H1 (cell line): ENCODE measurements around the gene DCLRE1B. TPM values are rescaled to one million over a fixed set of nuclear protein-coding genes. Genes with fewer than 3 reads are reported as not detected.

ENCODE experiments used
- CTCF ChIA-PET: fragments of 300-600 bp; sonication (Branson Sonifier 250); formaldehyde crosslinking; loops from one replicate; lab custom pipeline; 2021; ENCODE audit not compliant: partially characterized antibody; lab: Charles Lee
- POLR2A ChIA-PET: fragments of 300-600 bp; sonication (Branson Sonifier 250); formaldehyde crosslinking; loops from one replicate; lab custom pipeline; 2021; ENCODE audit warnings: inconsistent platforms; ENCODE audit not compliant: partially characterized antibody; lab: Charles Lee
- DNase-seq, 2 experiments: peaks; one replicate each; pipeline versions ENCODE4 v3.0.0 to v3.0.0-alpha.2; 2010 to 2022; ENCODE audit warnings: low spot score in 2 of 2, low read depth in 1 of 2, mixed read lengths in 1 of 2
- FAIRE-seq: peaks from 2 replicates; lab custom pipeline; 2011; peaks lifted over from hg19 to GRCh38; lab: Jason Lieb, UNC
- H2AFZ ChIP-seq: 2 replicates; pipeline ENCODE4 v1.8.1; 2012; ENCODE audit warnings: low read length, inconsistent platforms
- H2AK5ac ChIP-seq: 2 replicates; pipeline ENCODE4 v1.6.1; 2013; ENCODE audit warnings: low read depth, low read length
- H2BK120ac ChIP-seq: replicated peaks from 2 replicates; pipeline ENCODE3; 2013; ENCODE audit warnings: low read depth, low read length, inconsistent platforms
- H2BK12ac ChIP-seq: 2 replicates; pipeline ENCODE4 v1.6.1; 2013; ENCODE audit warnings: low read depth, low read length
- H2BK15ac ChIP-seq: 2 replicates; pipeline ENCODE4 v1.6.1; 2013; ENCODE audit warnings: low read length
- H2BK20ac ChIP-seq: 2 replicates; pipeline ENCODE4 v1.6.1; 2013; ENCODE audit warnings: low read length
- H2BK5ac ChIP-seq: 2 replicates; pipeline ENCODE4 v1.6.1; 2013; ENCODE audit warnings: low read depth, low read length
- H3K14ac ChIP-seq: 2 replicates; pipeline ENCODE4 v1.6.1; 2013; ENCODE audit warnings: inconsistent platforms; ENCODE audit not compliant: insufficient read length
- H3K18ac ChIP-seq: 2 replicates; pipeline ENCODE4 v1.6.1; 2013; ENCODE audit warnings: low read length; ENCODE audit errors: extremely low read depth
- H3K23ac ChIP-seq: 2 replicates; pipeline ENCODE4 v1.6.1; 2013; ENCODE audit warnings: inconsistent platforms; ENCODE audit not compliant: insufficient read length
- H3K23me2 ChIP-seq: 2 replicates; pipeline ENCODE4 v1.6.1; 2013; ENCODE audit warnings: low read depth, low read length
- H3K27ac ChIP-seq: 2 replicates; pipeline ENCODE4 v1.6.1; 2011; ENCODE audit warnings: low read depth, low read length, inconsistent platforms
- H3K27me3 ChIP-seq, 4 experiments: replicated peaks in 1 of 4; 1 replicate in 1 of 4; 2 replicates in 3 of 4; pipeline versions ENCODE4 v1.6.1 to v1.8.1; 2011 to 2013; ENCODE audit warnings: low read length in 3 of 4, mild to moderate bottlenecking in 3 of 4, inconsistent platforms in 2 of 4, mixed read lengths in 2 of 4, moderate library complexity in 1 of 4; ENCODE audit not compliant: control insufficient read depth in 3 of 4, insufficient read depth in 3 of 4; ENCODE audit errors: extremely low read depth in 1 of 4
- H3K36me3 ChIP-seq, 4 experiments: 2 replicates each; pipeline versions ENCODE4 v1.6.1 to v1.8.1; 2011 to 2013; ENCODE audit warnings: mild to moderate bottlenecking in 4 of 4, low read length in 3 of 4, moderate library complexity in 2 of 4, control low read depth in 1 of 4, inconsistent platforms in 1 of 4; ENCODE audit not compliant: insufficient read depth in 4 of 4, control insufficient read depth in 2 of 4
- H3K4ac ChIP-seq: replicated peaks from 2 replicates; pipeline ENCODE3; 2013; ENCODE audit warnings: low read length, low read depth, mixed read lengths, inconsistent platforms; ENCODE audit not compliant: insufficient read length
- H3K4me1 ChIP-seq, 4 experiments: replicated peaks in 1 of 4; 1 replicate in 1 of 4; 2 replicates in 3 of 4; pipeline versions ENCODE4 v1.6.1 to v1.8.1; 2011 to 2013; ENCODE audit warnings: low read length in 3 of 4, inconsistent platforms in 2 of 4, mixed read lengths in 1 of 4; ENCODE audit not compliant: insufficient read depth in 4 of 4, control insufficient read depth in 3 of 4
- H3K4me2 ChIP-seq, 2 experiments: 2 replicates each; pipeline versions ENCODE4 v1.6.1 to v1.8.1; 2011 to 2013; ENCODE audit warnings: low read depth in 2 of 2, low read length in 2 of 2, control low read depth in 1 of 2, inconsistent platforms in 1 of 2, mild to moderate bottlenecking in 1 of 2; ENCODE audit not compliant: insufficient read depth in 1 of 2
- H3K4me3 ChIP-seq, 4 experiments: fragments of 200-600, 300-600 bp in 1 of 4; sonication (generic), shearing (Covaris generic), sonication (Bioruptor Twin) in 1 of 4; 2 replicates each; pipeline versions ENCODE4 v1.5.1 to v1.8.1; 2011 to 2016; ENCODE audit warnings: low read length in 4 of 4, low read depth in 3 of 4, control low read depth in 2 of 4, inconsistent platforms in 2 of 4, mild to moderate bottlenecking in 2 of 4, mixed read lengths in 1 of 4, moderate library complexity in 1 of 4; ENCODE audit not compliant: insufficient read depth in 2 of 4; ENCODE audit errors: extremely low read depth in 1 of 4
- H3K56ac ChIP-seq: replicated peaks from 2 replicates; pipeline ENCODE3; 2013; ENCODE audit warnings: low read depth, mild to moderate bottlenecking, mixed read lengths, low read length, inconsistent platforms; ENCODE audit not compliant: insufficient read length
- H3K79me1 ChIP-seq: 2 replicates; pipeline ENCODE4 v1.6.1; 2013; ENCODE audit warnings: low read depth, low read length, control low read depth
- H3K79me2 ChIP-seq, 2 experiments: 2 replicates each; pipeline versions ENCODE4 v1.6.1 to v1.8.1; 2012 to 2013; ENCODE audit warnings: low read length in 2 of 2, mild to moderate bottlenecking in 2 of 2, inconsistent platforms in 1 of 2; ENCODE audit not compliant: insufficient read depth in 2 of 2, control insufficient read depth in 1 of 2
- H3K9ac ChIP-seq, 4 experiments: replicated peaks in 1 of 4; 1 replicate in 1 of 4; 2 replicates in 3 of 4; pipeline versions ENCODE4 v1.6.1 to v1.8.1; 2011 to 2013; ENCODE audit warnings: low read depth in 3 of 4, low read length in 3 of 4, control low read depth in 2 of 4, mild to moderate bottlenecking in 2 of 4, moderate library complexity in 2 of 4, inconsistent platforms in 1 of 4; ENCODE audit errors: extremely low read depth in 1 of 4
- H3K9me3 ChIP-seq, 2 experiments: 2 replicates each; pipeline versions ENCODE4 v1.6.1 to v1.8.1; 2012 to 2013; ENCODE audit warnings: mild to moderate bottlenecking in 2 of 2, moderate library complexity in 2 of 2, control low read depth in 1 of 2, inconsistent platforms in 1 of 2, low read depth in 1 of 2, low read length in 1 of 2, mixed read lengths in 1 of 2; ENCODE audit not compliant: insufficient read depth in 2 of 2
- H4K20me1 ChIP-seq, 2 experiments: replicated peaks in 1 of 2; 2 replicates each; pipeline versions ENCODE3 to v1.8.1; 2011 to 2013; ENCODE audit warnings: inconsistent platforms in 2 of 2, low read length in 2 of 2, mild to moderate bottlenecking in 1 of 2; ENCODE audit not compliant: insufficient read depth in 2 of 2, control insufficient read depth in 1 of 2
- H4K5ac ChIP-seq: 2 replicates; pipeline ENCODE4 v1.6.1; 2013; ENCODE audit warnings: low read length, low read depth, mixed read lengths, inconsistent platforms; ENCODE audit not compliant: insufficient read length
- H4K8ac ChIP-seq: 2 replicates; pipeline ENCODE4 v1.8.0; 2013; ENCODE audit warnings: mild to moderate bottlenecking, moderate library complexity, low read length, inconsistent platforms; ENCODE audit not compliant: insufficient read depth; ENCODE audit errors: extremely low read depth
- H4K91ac ChIP-seq: replicated peaks from 2 replicates; pipeline ENCODE3; 2013; ENCODE audit warnings: low read length, mixed read lengths, inconsistent platforms; ENCODE audit not compliant: insufficient read length
- ASH2L ChIP-seq: fragments of 200-600, 300-600 bp; sonication (generic); IDR thresholded peaks from one replicate; pipeline ENCODE4 v1.7.1; 2017; ENCODE audit warnings: low read length
- EZH2 ChIP-seq: fragments of 200-600 bp; sonication (generic); IDR thresholded peaks from 2 replicates; pipeline ENCODE4 v1.7.1; 2012; ENCODE audit warnings: low read depth, mild to moderate bottlenecking, moderate library complexity, low read length, inconsistent platforms; ENCODE audit not compliant: severe bottlenecking
- FOSL1 ChIP-seq: IDR thresholded peaks from 2 replicates; pipeline ENCODE4 v1.6.1; 2011; ENCODE audit warnings: mild to moderate bottlenecking, low read depth, low read length, moderate library complexity; ENCODE audit not compliant: insufficient read depth
- GABPA ChIP-seq: IDR thresholded peaks from 2 replicates; pipeline ENCODE4 v1.6.1; 2011; ENCODE audit warnings: mild to moderate bottlenecking, low read length, moderate library complexity, borderline replicate concordance; ENCODE audit not compliant: insufficient read depth
- PHF8 ChIP-seq: fragments of 200-600 bp; sonication (generic); conservative IDR thresholded peaks from 2 replicates; pipeline ENCODE4 v1.7.1; 2012; ENCODE audit warnings: low read depth, mild to moderate bottlenecking, inconsistent platforms, low read length, moderate library complexity
- RBBP5 ChIP-seq: IDR thresholded peaks from 2 replicates; pipeline ENCODE4 v1.7.1; 2012; ENCODE audit warnings: low read depth, mild to moderate bottlenecking, inconsistent platforms, low read length, moderate library complexity, borderline replicate concordance
- SAP30 ChIP-seq: fragments of 300-600 bp; sonication (generic); IDR thresholded peaks from 2 replicates; pipeline ENCODE4 v1.7.1; 2012; ENCODE audit warnings: low read length, moderate library complexity, mild to moderate bottlenecking, inconsistent platforms; ENCODE audit not compliant: insufficient read depth, insufficient replicate concordance
- SIN3A ChIP-seq, 2 experiments: IDR thresholded peaks in 1 of 2; conservative IDR thresholded peaks in 1 of 2; 2 replicates each; pipeline ENCODE4 v1.6.1; 2011 to 2012; ENCODE audit warnings: low read length in 2 of 2, improper control_type of control experiment in 1 of 2, low read depth in 1 of 2, mild to moderate bottlenecking in 1 of 2
- SIRT6 ChIP-seq: IDR thresholded peaks from one replicate; pipeline ENCODE4 v1.7.1; 2012; ENCODE audit warnings: low read length, inconsistent platforms
- SUZ12 ChIP-seq: fragments of 200-600 bp; sonication (generic); IDR thresholded peaks from 2 replicates; pipeline ENCODE4 v1.6.1; 2012; ENCODE audit warnings: mild to moderate bottlenecking, inconsistent platforms, low read length, moderate library complexity, mixed read lengths
- WGBS, 2 experiments: shearing (Covaris generic) in 1 of 2; methylation state at CpG; one replicate each; pipeline versions ENCODE4 v1.1.6 to v1.1.7; 2013 to 2015; ENCODE audit warnings: low lambda C conversion rate in 2 of 2, mixed read lengths in 2 of 2, inconsistent platforms in 1 of 2, low coverage in 1 of 2, missing lambda C conversion rate in 1 of 2; ENCODE audit not compliant: insufficient replicate concordance in 2 of 2, insufficient coverage in 1 of 2, insufficient read length in 1 of 2; ENCODE audit errors: extremely low coverage in 1 of 2, missing lambda C conversion rate in 1 of 2; 5-methylcytosine and 5-hydroxymethylcytosine counted together
- polyA plus RNA-seq, 7 experiments: library from polyadenylated mRNA; depleted of rRNA in 3 of 7; stranded (reverse) in 5 of 7; unstranded in 2 of 7; fragments of >200 nt in 5 of 7; fragments of 200-250 nt in 2 of 7; gene quantifications; 1 replicate in 5 of 7; 2 replicates in 1 of 7; 4 replicates in 1 of 7; pipeline versions ENCODE4 v1.2.1 to v1.2.3, GENCODE V29; 2011 to 2013; ENCODE audit warnings: missing spikeins in 2 of 7, mixed read lengths in 2 of 7
- total RNA-seq: library from RNA; stranded (reverse); fragmentation: NEBNext Ultra II Directional; extraction: Animal tissue kit (Norgen Biotek cat#: 25700); gene quantifications from 2 replicates; pipeline ENCODE4 v1.2.1, GENCODE V29; 2021

DCLRE1B gene
- total and polyA plus RNA-seq, 2 of the 8 experiments (the other 6 are each of a cell fraction or from before 2014, with no cell fraction given), result 5.5 to 11.0 TPM

- H2AK5ac ChIP-seq, result no peak overlapping the region
Observed at GRCh38 chr1:113929750-113930498, 24.8 kb downstream of the DCLRE1B start.

More at GRCh38 chr1:113929750-113930498, 24.8 kb downstream of the DCLRE1B start:
- Histone ChIP-seq H3K23me2 (peaks cover 12% of the 10 kb centered on the region), H2BK120ac (no peak overlapping the region), H3K9ac (peak overlapping the region in 3 of 4 experiments; percentile 39 to 83 (median 54); a peak in 5 of 7 replicates), H4K8ac (peak overlapping the region; percentile 36), H3K18ac (no peak overlapping the region), H2BK15ac (no peak overlapping the region), H3K56ac (peak overlapping the region; percentile 17), H3K4ac (no peak overlapping the region), H4K5ac (no peak overlapping the region), H3K79me2 (peaks cover 13 to 50% of the 10 kb centered on the region in 2 experiments), H2BK20ac (no peak overlapping the region), H2BK12ac (no peak overlapping the region), H3K27ac (peak overlapping the region; percentile 43; the same call in 1 of the 2 replicates), H3K79me1 (peaks cover 3% of the 10 kb centered on the region), H3K4me3 (peak overlapping the region; percentile 91 to 99 (median 94)), H2AFZ (0 out of 2 replicates have a peak overlapping the region, but pooled peaks have one; percentile 11), H3K4me1 (peaks cover 0 to 4% (median under 1%) of the 10 kb centered on the region in 4 experiments; a peak in 4 of 7 replicates), H2BK5ac (no peak overlapping the region; the same call in 1 of the 2 replicates), H3K36me3 (no peaks in the 10 kb centered on the region), H4K20me1 (peaks cover 0 to 4% of the 10 kb centered on the region in 2 experiments), H3K4me2 (peak overlapping the region; percentile 84 to 85), H4K91ac (no peak overlapping the region), H3K9me3 (no peaks in the 10 kb centered on the region), H3K27me3 (no peaks in the 10 kb centered on the region), H3K23ac (no peak overlapping the region), H3K14ac (no peak overlapping the region)
- POLR2A ChIA-PET, result interaction anchor here (1.0 to 4.4 kb wide), 8 partner anchors 10 to 171 kb away, joined by 3 to 66 read pairs (median 6); partner anchors contain the start of genes AP4B1, DCLRE1B, PHTF1 and RSBN1
- TF ChIP-seq ASH2L, result peak; percentile 53
- TF ChIP-seq SUZ12, result no peak
- TF ChIP-seq SIRT6, result no peak
- peak; percentile 87 for TF ChIP-seq SAP30
- peak; percentile 21 for TF ChIP-seq PHF8
- peak; percentile 26; the same call in 1 of the 2 replicates for TF ChIP-seq RBBP5
- TF ChIP-seq FOSL1, result no peak
- TF ChIP-seq SIN3A (conservative IDR thresholded peaks at IDR 0.05 in 1 of 2, IDR thresholded peaks at IDR 0.05 in 1 of 2; ENCODE audit: low read depth in 1 of 2, low read length in 2 of 2), result peak; percentile 53 to 60; a peak in 2 of 4 replicates
- no peak for TF ChIP-seq EZH2
- no peak for TF ChIP-seq GABPA
- 1% methylated on average over 52 of the region's 64 CpGs; no CpG with 5 or more reads in 1 of the 2 experiments for WGBS, 2 experiments
- DNase-seq (peak in 1 of 2 experiments; percentile 69), FAIRE-seq (no peak)
- CTCF ChIA-PET, result interaction anchor here (0.8 to 4.5 kb wide), 4 partner anchors 9 to 25 kb away, joined by 3 to 20 read pairs (median 5); partner anchors contain the start of genes AP4B1 and DCLRE1B
